Testis (tissue), 3 donors: ENCODE results near the gene MRPL41. TPM values are rescaled to one million over a fixed set of nuclear protein-coding genes. Genes with fewer than 3 reads are reported as not detected.
"Not testable (repeated sequence)": the region's sequence is repeated elsewhere in the genome, so short reads cannot be mapped to it uniquely, and the experiment has no call there.

Experiments used
- DNase-seq: peaks from one replicate; pipeline ENCODE4 v3.0.0-alpha.2; 2019
- H3K27ac ChIP-seq, 2 donors: fragments of 200-600 bp; sonication (generic); one replicate each; pipeline ENCODE4 v1.5.1; 2019
- H3K27me3 ChIP-seq: fragments of 200-600 bp; sonication (generic); one replicate; pipeline ENCODE4 v1.5.1; 2019
- H3K36me3 ChIP-seq: fragments of 200-600 bp; sonication (generic); one replicate; pipeline ENCODE4 v1.5.1; 2017; ENCODE audit warnings: low read depth; ENCODE audit errors: missing control alignments
- H3K4me1 ChIP-seq: fragments of 200-600 bp; sonication (generic); one replicate; pipeline ENCODE4 v1.5.1; 2019
- H3K4me3 ChIP-seq, 2 donors: fragments of 200-600 bp; sonication (generic); one replicate each; pipeline ENCODE4 v1.5.1; 2017 to 2019
- H3K9me3 ChIP-seq: fragments of 200-600 bp; sonication (generic); one replicate; pipeline ENCODE4 v1.5.1; 2017
- CTCF ChIP-seq, 3 experiments: fragments of 450-650 bp in 2 of 3; fragments of 200-600 bp in 1 of 3; sonication (generic) in 1 of 3; IDR thresholded peaks; one replicate each; pipeline ENCODE4 v1.5.1; 2016 to 2019; ENCODE audit warnings: antibody characterized with exemption in 3 of 3, mild to moderate bottlenecking in 2 of 3, moderate library complexity in 1 of 3
- POLR2A ChIP-seq: fragments of 450-650 bp; IDR thresholded peaks from one replicate; pipeline ENCODE4 v1.6.1; 2017; ENCODE audit warnings: antibody characterized with exemption, mild to moderate bottlenecking, moderate library complexity
- WGBS, 2 donors: methylation state at CpG; one replicate each; pipeline ENCODE4 v1.1.5; 2018; 5-methylcytosine and 5-hydroxymethylcytosine counted together
- intact Hi-C: fragments of 100-400 bp; cut with DNase I; formaldehyde crosslinking; loops from one replicate; pipeline ENCODE4 v1.15.1; 2023; ENCODE audit warnings: low total_unique reads
- polyA plus RNA-seq: library from polyadenylated mRNA; stranded (reverse); fragments of 350-450 nt; fragmentation: Illumina TruSeq; extraction: RNeasy Lipid Tissue Mini Kit (QIAGEN cat#74804); gene quantifications from one replicate; pipeline ENCODE4 v1.2.3, GENCODE V29; 2014; ENCODE audit warnings: low read depth, low replicate concordance; ENCODE audit not compliant: insufficient read depth
- total RNA-seq, 2 donors: library from RNA; depleted of rRNA; stranded (reverse); fragments of >200 nt; gene quantifications; one replicate each; pipeline ENCODE4 v1.2.3, GENCODE V29; 2016

MRPL41 gene
- total and polyA plus RNA-seq, 3 donors from 2014 or later, result 25.9 to 55.0 (median 29.8) TPM

GRCh38 chr9:137530331-137530730 is 21.3 kb upstream of the MRPL41 start:
- H3K36me3 ChIP-seq, result no peaks in the 10 kb centered on the region
- intact Hi-C loops, result no loop called here
- H3K4me1 ChIP-seq, result peaks cover 13% of the 10 kb centered on the region
- H3K4me3 ChIP-seq, result no peak overlapping the region
- no peak overlapping the region for H3K27ac ChIP-seq
- WGBS, 2 donors, result 71 to 73% methylated on average over 5 of the region's 5 CpGs
- H3K9me3 ChIP-seq, result no peaks in the 10 kb centered on the region
- DNase-seq, result no peak
- no peaks in the 10 kb centered on the region for H3K27me3 ChIP-seq
- TF ChIP-seq POLR2A (no peak), CTCF (IDR thresholded peaks at IDR 0.05) (no peak)

GRCh38 chr9:137531099-137531765 is 20.4 kb upstream of the MRPL41 start:
- H3K36me3 ChIP-seq, result no peaks in the 10 kb centered on the region
- H3K27ac ChIP-seq, result peak overlapping the region; percentile 1 to 38
- no peak overlapping the region for H3K4me3 ChIP-seq
- H3K4me1 ChIP-seq, result peaks cover 13% of the 10 kb centered on the region
- 55 to 61% methylated on average over 17 of the region's 17 CpGs for WGBS, 2 donors
- intact Hi-C loops, result no loop called here
- TF ChIP-seq POLR2A, result no peak
- TF ChIP-seq CTCF (IDR thresholded peaks at IDR 0.05), result no peak
- no peaks in the 10 kb centered on the region for H3K27me3 ChIP-seq
- H3K9me3 ChIP-seq, result no peaks in the 10 kb centered on the region
- peak; percentile 44 for DNase-seq

- intact Hi-C loops, H3K36me3 ChIP-seq, H3K27me3 ChIP-seq, H3K9me3 ChIP-seq, H3K27ac ChIP-seq, H3K4me3 ChIP-seq, DNase-seq: not testable (repeated sequence)
- H3K4me1 ChIP-seq, result peaks cover 13% of the 10 kb centered on the region
- WGBS, 2 donors, result 90% methylated on average over 9 to 10 of the region's 10 CpGs
Measured at GRCh38 chr9:137532891-137533468, 18.7 kb upstream of the MRPL41 start.

GRCh38 chr9:137534256-137535119 is 17.2 kb upstream of the MRPL41 start:
- intact Hi-C loops, result no loop called here
- H3K36me3 ChIP-seq, result no peaks in the 10 kb centered on the region
- H3K27ac ChIP-seq, result no peak overlapping the region
- peaks cover 13% of the 10 kb centered on the region for H3K4me1 ChIP-seq
- no peaks in the 10 kb centered on the region for H3K9me3 ChIP-seq
- peak; percentile 68 for DNase-seq
- TF ChIP-seq CTCF (IDR thresholded peaks at IDR 0.05) (peak; percentile 41 to 73 (median 71)), POLR2A (no peak)
- no peaks in the 10 kb centered on the region for H3K27me3 ChIP-seq
- H3K4me3 ChIP-seq, result no peak overlapping the region
- WGBS, 2 donors, result 51 to 61% methylated on average over 18 to 19 of the region's 19 CpGs

- intact Hi-C loops, result no loop called here
- Histone ChIP-seq H3K27me3 (no peaks in the 10 kb centered on the region), H3K27ac (no peak overlapping the region)
Measured at GRCh38 chr9:137535120-137535428, 16.6 kb upstream of the MRPL41 start.

GRCh38 chr9:137536594-137537131 is 15.0 kb upstream of the MRPL41 start:
- H3K4me3 ChIP-seq, H3K9me3 ChIP-seq, H3K36me3 ChIP-seq, H3K27ac ChIP-seq, intact Hi-C loops, H3K4me1 ChIP-seq, DNase-seq, H3K27me3 ChIP-seq: not testable (repeated sequence)
- 84 to 88% methylated on average over 16 of the region's 16 CpGs for WGBS, 2 donors

More at GRCh38 chr9:137535120-137535428, 16.6 kb upstream of the MRPL41 start:
- Histone ChIP-seq H3K4me3 (no peak overlapping the region), H3K9me3 (no peaks in the 10 kb centered on the region), H3K4me1 (peaks cover 13% of the 10 kb centered on the region), H3K36me3 (no peaks in the 10 kb centered on the region)
- TF ChIP-seq POLR2A (no peak), CTCF (IDR thresholded peaks at IDR 0.05) (peak in 2 of 3 experiments; percentile 1 to 4)
- DNase-seq, result no peak
